ENCODE measurements around the gene PLIN5. TPM values are rescaled to one million over a fixed set of nuclear protein-coding genes. Genes with fewer than 3 reads are reported as not detected.

PLIN5 gene
- total and polyA plus RNA-seq, 10 of the 15 experiments (the other 5 are each of a cell fraction or from before 2014, with no cell fraction given) = 0.15 to 0.33 TPM; not detected in 8

DNA sequence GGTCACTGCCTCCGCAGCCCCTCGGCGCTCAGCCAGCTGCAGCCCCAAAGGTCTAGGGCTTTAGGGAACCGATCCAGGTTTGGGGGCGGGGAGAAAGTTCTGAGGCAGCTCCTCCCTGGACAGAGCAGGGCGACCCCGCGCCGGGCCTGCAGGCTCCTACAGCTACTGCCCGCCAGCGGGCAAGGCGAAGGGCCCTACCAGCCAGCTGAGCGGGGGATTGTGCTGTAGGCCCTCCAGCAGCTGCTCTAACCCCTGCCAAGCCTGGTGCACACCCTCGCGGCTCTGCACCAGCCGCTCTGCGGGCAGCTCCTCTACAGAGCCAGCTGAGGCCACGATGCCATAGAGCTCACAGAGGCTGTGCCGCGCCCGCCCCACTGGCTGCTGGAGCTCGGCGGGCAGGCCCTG is 30.7 kb downstream of the PLIN5 start:
- 89% methylated on average over 23 of the region's 23 CpGs for WGBS (ENCODE audit: insufficient coverage, insufficient replicate concordance, low lambda C conversion rate, missing lambda C conversion rate)
- TF ChIP-seq, protein P1, sequence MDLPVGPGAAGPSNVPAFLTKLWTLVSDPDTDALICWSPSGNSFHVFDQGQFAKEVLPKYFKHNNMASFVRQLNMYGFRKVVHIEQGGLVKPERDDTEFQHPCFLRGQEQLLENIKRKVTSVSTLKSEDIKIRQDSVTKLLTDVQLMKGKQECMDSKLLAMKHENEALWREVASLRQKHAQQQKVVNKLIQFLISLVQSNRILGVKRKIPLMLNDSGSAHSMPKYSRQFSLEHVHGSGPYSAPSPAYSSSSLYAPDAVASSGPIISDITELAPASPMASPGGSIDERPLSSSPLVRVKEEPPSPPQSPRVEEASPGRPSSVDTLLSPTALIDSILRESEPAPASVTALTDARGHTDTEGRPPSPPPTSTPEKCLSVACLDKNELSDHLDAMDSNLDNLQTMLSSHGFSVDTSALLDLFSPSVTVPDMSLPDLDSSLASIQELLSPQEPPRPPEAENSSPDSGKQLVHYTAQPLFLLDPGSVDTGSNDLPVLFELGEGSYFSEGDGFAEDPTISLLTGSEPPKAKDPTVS (IDR thresholded peaks at IDR 0.05; ENCODE audit: low read depth, low read length) = no peak
- TF ChIP-seq, protein P2, sequence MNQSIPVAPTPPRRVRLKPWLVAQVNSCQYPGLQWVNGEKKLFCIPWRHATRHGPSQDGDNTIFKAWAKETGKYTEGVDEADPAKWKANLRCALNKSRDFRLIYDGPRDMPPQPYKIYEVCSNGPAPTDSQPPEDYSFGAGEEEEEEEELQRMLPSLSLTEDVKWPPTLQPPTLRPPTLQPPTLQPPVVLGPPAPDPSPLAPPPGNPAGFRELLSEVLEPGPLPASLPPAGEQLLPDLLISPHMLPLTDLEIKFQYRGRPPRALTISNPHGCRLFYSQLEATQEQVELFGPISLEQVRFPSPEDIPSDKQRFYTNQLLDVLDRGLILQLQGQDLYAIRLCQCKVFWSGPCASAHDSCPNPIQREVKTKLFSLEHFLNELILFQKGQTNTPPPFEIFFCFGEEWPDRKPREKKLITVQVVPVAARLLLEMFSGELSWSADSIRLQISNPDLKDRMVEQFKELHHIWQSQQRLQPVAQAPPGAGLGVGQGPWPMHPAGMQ (IDR thresholded peaks at IDR 0.05; ENCODE audit: borderline replicate concordance) = no peak
- TF ChIP-seq RFX5 (IDR thresholded peaks at IDR 0.05; ENCODE audit: low read depth, low read length) (no peak), CHD4 (IDR thresholded peaks at IDR 0.05) (no peak), HDAC2 (IDR thresholded peaks at IDR 0.05) (no peak), EGR1 (IDR thresholded peaks at IDR 0.05; ENCODE audit: borderline replicate concordance in 1 of 2, low read depth in 2 of 2, low read length in 2 of 2) (no peak), TBL1XR1 (IDR thresholded peaks at IDR 0.05; ENCODE audit: low read depth, low read length) (no peak), ZNF217 (IDR thresholded peaks at IDR 0.05) (no peak), ETV6 (conservative IDR thresholded peaks at IDR 0.05 in 1 of 2, IDR thresholded peaks at IDR 0.05 in 1 of 2; ENCODE audit: borderline replicate concordance in 1 of 2, low read depth in 1 of 2) (no peak), TCF7 (IDR thresholded peaks at IDR 0.05; ENCODE audit: borderline replicate concordance) (no peak), HDGF (IDR thresholded peaks at IDR 0.05) (no peak), PAX5 (IDR thresholded peaks at IDR 0.05; ENCODE audit: borderline replicate concordance, low read depth, low read length) (no peak), BACH1 (IDR thresholded peaks at IDR 0.05; ENCODE audit: borderline replicate concordance) (no peak), NR2F1 (conservative IDR thresholded peaks at IDR 0.05) (no peak), ZNF274 (IDR thresholded peaks at IDR 0.05; ENCODE audit: insufficient read depth, insufficient read length) (no peak), SUZ12 (IDR thresholded peaks at IDR 0.05; ENCODE audit: unreplicated experiment) (no peak)
- TF ChIP-seq, protein P3, sequence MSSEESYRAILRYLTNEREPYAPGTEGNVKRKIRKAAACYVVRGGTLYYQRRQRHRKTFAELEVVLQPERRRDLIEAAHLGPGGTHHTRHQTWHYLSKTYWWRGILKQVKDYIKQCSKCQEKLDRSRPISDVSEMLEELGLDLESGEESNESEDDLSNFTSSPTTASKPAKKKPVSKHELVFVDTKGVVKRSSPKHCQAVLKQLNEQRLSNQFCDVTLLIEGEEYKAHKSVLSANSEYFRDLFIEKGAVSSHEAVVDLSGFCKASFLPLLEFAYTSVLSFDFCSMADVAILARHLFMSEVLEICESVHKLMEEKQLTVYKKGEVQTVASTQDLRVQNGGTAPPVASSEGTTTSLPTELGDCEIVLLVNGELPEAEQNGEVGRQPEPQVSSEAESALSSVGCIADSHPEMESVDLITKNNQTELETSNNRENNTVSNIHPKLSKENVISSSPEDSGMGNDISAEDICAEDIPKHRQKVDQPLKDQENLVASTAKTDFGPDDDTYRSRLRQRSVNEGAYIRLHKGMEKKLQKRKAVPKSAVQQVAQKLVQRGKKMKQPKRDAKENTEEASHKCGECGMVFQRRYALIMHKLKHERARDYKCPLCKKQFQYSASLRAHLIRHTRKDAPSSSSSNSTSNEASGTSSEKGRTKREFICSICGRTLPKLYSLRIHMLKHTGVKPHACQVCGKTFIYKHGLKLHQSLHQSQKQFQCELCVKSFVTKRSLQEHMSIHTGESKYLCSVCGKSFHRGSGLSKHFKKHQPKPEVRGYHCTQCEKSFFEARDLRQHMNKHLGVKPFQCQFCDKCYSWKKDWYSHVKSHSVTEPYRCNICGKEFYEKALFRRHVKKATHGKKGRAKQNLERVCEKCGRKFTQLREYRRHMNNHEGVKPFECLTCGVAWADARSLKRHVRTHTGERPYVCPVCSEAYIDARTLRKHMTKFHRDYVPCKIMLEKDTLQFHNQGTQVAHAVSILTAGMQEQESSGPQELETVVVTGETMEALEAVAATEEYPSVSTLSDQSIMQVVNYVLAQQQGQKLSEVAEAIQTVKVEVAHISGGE (CRISPR knock-in tag; IDR thresholded peaks at IDR 0.05) = no peak
- Histone ChIP-seq H3K79me2 (ENCODE audit: control insufficient read depth, insufficient read depth, low read length) (no peaks in the 10 kb centered on the region), H3K9me3 (replicated peaks; ENCODE audit: control insufficient read depth, insufficient read depth, low read length) (no peaks in the 10 kb centered on the region), H4K20me1 (ENCODE audit: control insufficient read depth, insufficient read depth) (no peaks in the 10 kb centered on the region), H3K36me3 (ENCODE audit: control insufficient read depth in 2 of 2, insufficient read depth in 2 of 2, low read length in 1 of 2) (no peaks in the 10 kb centered on the region; a peak in 1 of 4 replicates), H3K9ac (ENCODE audit: control insufficient read depth, insufficient read depth, low read length) (no peak overlapping the region), H3K27me3 (replicated peaks in 1 of 2; ENCODE audit: control insufficient read depth in 2 of 2, insufficient read depth in 2 of 2, low read length in 1 of 2) (no peaks in the 10 kb centered on the region), H3K27ac (ENCODE audit: control insufficient read depth, insufficient read depth) (no peak overlapping the region), H3K4me1 (ENCODE audit: control insufficient read depth, insufficient read depth, low read length) (no peaks in the 10 kb centered on the region), H2AFZ (ENCODE audit: control insufficient read depth, low read depth, low read length) (no peak overlapping the region), H3K4me2 (ENCODE audit: control insufficient read depth, insufficient read depth) (no peak overlapping the region), H3K4me3 (no peak overlapping the region)
- CTCF ChIA-PET = no interaction called here
- BruUV-seq (replicated peaks) = no TSS peak
- ATAC-seq = no peak
- SMC1A ChIA-PET (ENCODE audit: uncharacterized antibody, unreplicated experiment) = no interaction called here
- intact Hi-C loops (cut with micrococcal nuclease; ENCODE audit: unreplicated experiment) = no loop called here
- in situ Hi-C loops (cut with MboI) = no loop called here
- POLR2A ChIA-PET = no interaction called here
- RAD21 ChIA-PET (ENCODE audit: unreplicated experiment) = no interaction called here
- no peak for DNase-seq (ENCODE audit: low read depth, low spot score)
- no peak for FAIRE-seq
